ENCODE measurements around the gene TECPR1.

The TECPR1 gene

GRCh38 chr7:98233219-98234070 lies 18.6 kb downstream of the TECPR1 start:
- Histone ChIP-seq H2BK5ac (ENCODE audit: low read length) (no peak overlapping the region), H3K4me3 (ENCODE audit: low read length) (no peak overlapping the region), H3K36me3 (ENCODE audit: control insufficient read depth, insufficient read depth, low read length) (no peaks in the 10 kb centered on the region), H3K4ac (ENCODE audit: low read depth, low read length) (no peak overlapping the region), H3K23ac (ENCODE audit: low read length) (no peak overlapping the region), H2AK5ac (ENCODE audit: low read length) (no peak overlapping the region), H3K9ac (ENCODE audit: low read length) (no peak overlapping the region), H3K4me1 (ENCODE audit: control insufficient read depth, low read depth, low read length) (no peaks in the 10 kb centered on the region), H2BK120ac (ENCODE audit: low read depth, low read length) (no peak overlapping the region), H3K56ac (ENCODE audit: low read length) (no peak overlapping the region), H3K4me2 (ENCODE audit: low read length) (no peak overlapping the region), H3K18ac (ENCODE audit: low read length) (no peak overlapping the region), H3K27me3 (ENCODE audit: insufficient read depth, low read length, poor library complexity) (no peaks in the 10 kb centered on the region), H3K79me2 (ENCODE audit: control insufficient read depth, insufficient read depth, low read length) (no peaks in the 10 kb centered on the region), H3K27ac (ENCODE audit: low read depth, low read length) (no peak overlapping the region), H2BK15ac (replicated peaks; ENCODE audit: low read depth) (no peak overlapping the region), H4K8ac (ENCODE audit: low read depth, low read length) (no peak overlapping the region), H3K79me1 (ENCODE audit: low read length) (no peaks in the 10 kb centered on the region), H4K5ac (ENCODE audit: low read length) (no peak overlapping the region)
- DNase-seq: no peak
- WGBS (ENCODE audit: extremely low coverage, insufficient coverage, low lambda C conversion rate): no CpG with 5 or more reads among the region's 32 CpGs

GRCh38 chr7:98232799-98233198 lies 19.2 kb downstream of the TECPR1 start:
- Histone ChIP-seq H2BK15ac (replicated peaks; ENCODE audit: low read depth) (no peak overlapping the region), H3K4ac (ENCODE audit: low read depth, low read length) (no peak overlapping the region), H3K18ac (ENCODE audit: low read length) (no peak overlapping the region), H2BK120ac (ENCODE audit: low read depth, low read length) (no peak overlapping the region), H2BK5ac (ENCODE audit: low read length) (no peak overlapping the region), H3K23ac (ENCODE audit: low read length) (no peak overlapping the region), H4K5ac (ENCODE audit: low read length) (no peak overlapping the region), H3K4me1 (ENCODE audit: control insufficient read depth, low read depth, low read length) (no peaks in the 10 kb centered on the region), H3K79me2 (ENCODE audit: control insufficient read depth, insufficient read depth, low read length) (no peaks in the 10 kb centered on the region), H2AK5ac (ENCODE audit: low read length) (no peak overlapping the region), H3K9ac (ENCODE audit: low read length) (no peak overlapping the region), H3K4me2 (ENCODE audit: low read length) (no peak overlapping the region), H3K4me3 (ENCODE audit: low read length) (no peak overlapping the region), H3K27ac (ENCODE audit: low read depth, low read length) (no peak overlapping the region), H3K27me3 (ENCODE audit: insufficient read depth, low read length, poor library complexity) (no peaks in the 10 kb centered on the region), H3K56ac (ENCODE audit: low read length) (no peak overlapping the region), H3K79me1 (ENCODE audit: low read length) (no peaks in the 10 kb centered on the region), H3K36me3 (ENCODE audit: control insufficient read depth, insufficient read depth, low read length) (no peaks in the 10 kb centered on the region), H4K8ac (ENCODE audit: low read depth, low read length) (no peak overlapping the region)
- no peak for DNase-seq
- WGBS (ENCODE audit: extremely low coverage, insufficient coverage, low lambda C conversion rate): no CpG with 5 or more reads among the region's 16 CpGs

DNA sequence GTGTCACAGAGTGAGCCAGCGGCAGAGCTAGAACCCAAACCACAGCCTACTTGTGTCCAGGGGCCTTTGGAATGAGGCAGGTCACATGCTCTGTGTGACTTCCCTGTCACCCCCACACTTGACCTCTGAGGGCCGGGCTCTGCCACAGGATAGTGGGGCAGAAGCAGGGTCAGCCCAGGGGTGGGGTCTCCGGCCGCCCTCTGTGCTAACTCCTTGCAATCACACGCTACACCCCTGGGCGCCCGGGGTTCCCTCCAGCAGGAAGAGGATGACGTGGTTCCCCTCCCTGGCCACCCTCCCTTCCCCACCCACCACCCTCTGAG lies 19.8 kb downstream of the TECPR1 start:
- Histone ChIP-seq H3K18ac (ENCODE audit: low read length) (no peak overlapping the region), H4K8ac (ENCODE audit: low read depth, low read length) (no peak overlapping the region), H3K79me2 (ENCODE audit: control insufficient read depth, insufficient read depth, low read length) (no peaks in the 10 kb centered on the region), H4K5ac (ENCODE audit: low read length) (no peak overlapping the region), H3K79me1 (ENCODE audit: low read length) (no peaks in the 10 kb centered on the region), H3K9ac (ENCODE audit: low read length) (no peak overlapping the region), H2BK15ac (replicated peaks; ENCODE audit: low read depth) (no peak overlapping the region), H3K23ac (ENCODE audit: low read length) (no peak overlapping the region), H3K4me3 (ENCODE audit: low read length) (no peak overlapping the region), H2BK5ac (ENCODE audit: low read length) (no peak overlapping the region), H3K56ac (ENCODE audit: low read length) (no peak overlapping the region), H3K4me2 (ENCODE audit: low read length) (no peak overlapping the region), H3K4ac (ENCODE audit: low read depth, low read length) (no peak overlapping the region), H2AK5ac (ENCODE audit: low read length) (no peak overlapping the region), H3K27me3 (ENCODE audit: insufficient read depth, low read length, poor library complexity) (no peaks in the 10 kb centered on the region), H3K4me1 (ENCODE audit: control insufficient read depth, low read depth, low read length) (no peaks in the 10 kb centered on the region), H3K27ac (ENCODE audit: low read depth, low read length) (no peak overlapping the region), H2BK120ac (ENCODE audit: low read depth, low read length) (no peak overlapping the region), H3K36me3 (ENCODE audit: control insufficient read depth, insufficient read depth, low read length) (no peaks in the 10 kb centered on the region)
- no peak for DNase-seq
- no CpG with 5 or more reads among the region's 8 CpGs for WGBS (ENCODE audit: extremely low coverage, insufficient coverage, low lambda C conversion rate)

GRCh38 chr7:98231493-98232262 lies 20.4 kb downstream of the TECPR1 start:
- Histone ChIP-seq H3K36me3 (ENCODE audit: control insufficient read depth, insufficient read depth, low read length) (no peaks in the 10 kb centered on the region), H3K4me1 (ENCODE audit: control insufficient read depth, low read depth, low read length) (no peaks in the 10 kb centered on the region), H3K4me3 (ENCODE audit: low read length) (no peak overlapping the region), H3K4me2 (ENCODE audit: low read length) (no peak overlapping the region), H3K18ac (ENCODE audit: low read length) (no peak overlapping the region), H3K79me1 (ENCODE audit: low read length) (no peaks in the 10 kb centered on the region), H3K9ac (ENCODE audit: low read length) (no peak overlapping the region), H3K56ac (ENCODE audit: low read length) (no peak overlapping the region), H4K5ac (ENCODE audit: low read length) (no peak overlapping the region), H3K79me2 (ENCODE audit: control insufficient read depth, insufficient read depth, low read length) (no peaks in the 10 kb centered on the region), H2BK15ac (replicated peaks; ENCODE audit: low read depth) (no peak overlapping the region), H3K27me3 (ENCODE audit: insufficient read depth, low read length, poor library complexity) (no peaks in the 10 kb centered on the region), H3K4ac (ENCODE audit: low read depth, low read length) (no peak overlapping the region), H4K8ac (ENCODE audit: low read depth, low read length) (no peak overlapping the region), H2BK120ac (ENCODE audit: low read depth, low read length) (no peak overlapping the region), H2AK5ac (ENCODE audit: low read length) (no peak overlapping the region), H3K23ac (ENCODE audit: low read length) (no peak overlapping the region), H2BK5ac (ENCODE audit: low read length) (no peak overlapping the region), H3K27ac (ENCODE audit: low read depth, low read length) (no peak overlapping the region)
- DNase-seq: no peak
- WGBS (ENCODE audit: extremely low coverage, insufficient coverage, low lambda C conversion rate): no CpG with 5 or more reads among the region's 25 CpGs

DNA sequence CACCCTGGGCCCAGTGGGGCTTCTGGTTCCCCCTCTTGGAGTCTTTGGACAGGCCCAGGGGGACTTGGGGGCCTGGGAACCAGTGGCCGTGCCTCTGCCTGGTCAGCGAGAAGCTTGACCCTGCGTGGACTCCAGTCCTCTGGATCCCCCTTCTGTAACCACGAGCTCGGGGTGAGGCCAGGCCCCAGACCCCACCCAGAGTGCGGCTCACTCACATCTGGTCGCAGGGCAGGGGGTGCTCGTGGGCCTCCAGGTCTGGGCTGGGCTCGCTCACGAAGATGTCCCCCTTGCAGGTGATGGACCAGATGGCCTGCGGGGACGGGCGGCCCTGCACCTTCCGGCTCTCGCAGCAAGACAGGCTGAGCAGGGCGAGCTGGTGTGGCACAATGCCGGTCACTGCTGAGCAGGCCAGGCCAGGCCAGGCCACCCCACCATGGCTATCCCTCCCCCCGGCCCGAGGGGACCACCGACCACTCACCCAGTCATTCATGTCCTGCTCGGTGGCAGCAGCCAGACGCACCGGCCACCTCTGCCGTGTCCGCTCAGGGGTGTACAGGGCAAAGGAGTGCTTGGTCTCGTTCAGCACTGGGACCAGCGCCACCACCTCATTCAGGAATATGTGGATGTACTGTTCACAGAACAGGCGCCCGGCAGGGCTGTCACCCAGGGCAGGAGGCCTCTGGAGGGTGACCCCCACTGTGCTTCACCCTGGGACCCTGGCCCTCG lies 21.1 kb downstream of the TECPR1 start:
- H2BK5ac ChIP-seq (ENCODE audit: low read length): no peak overlapping the region
- no peak overlapping the region for H3K4ac ChIP-seq (ENCODE audit: low read depth, low read length)

More for the DNA sequence above, 21.1 kb downstream of the TECPR1 start:
- Histone ChIP-seq H2BK15ac (replicated peaks; ENCODE audit: low read depth) (no peak overlapping the region), H3K27me3 (ENCODE audit: insufficient read depth, low read length, poor library complexity) (no peaks in the 10 kb centered on the region), H4K5ac (ENCODE audit: low read length) (no peak overlapping the region), H3K56ac (ENCODE audit: low read length) (no peak overlapping the region), H3K36me3 (ENCODE audit: control insufficient read depth, insufficient read depth, low read length) (no peaks in the 10 kb centered on the region), H3K79me2 (ENCODE audit: control insufficient read depth, insufficient read depth, low read length) (no peaks in the 10 kb centered on the region), H3K4me2 (ENCODE audit: low read length) (no peak overlapping the region), H3K4me3 (ENCODE audit: low read length) (no peak overlapping the region), H3K4me1 (ENCODE audit: control insufficient read depth, low read depth, low read length) (no peaks in the 10 kb centered on the region), H4K8ac (ENCODE audit: low read depth, low read length) (no peak overlapping the region), H3K27ac (ENCODE audit: low read depth, low read length) (no peak overlapping the region), H3K18ac (ENCODE audit: low read length) (no peak overlapping the region), H2AK5ac (ENCODE audit: low read length) (no peak overlapping the region), H2BK120ac (ENCODE audit: low read depth, low read length) (no peak overlapping the region), H3K23ac (ENCODE audit: low read length) (no peak overlapping the region), H3K79me1 (ENCODE audit: low read length) (no peaks in the 10 kb centered on the region), H3K9ac (ENCODE audit: low read length) (no peak overlapping the region)
- DNase-seq: no peak
- no CpG with 5 or more reads among the region's 30 CpGs for whole genome bisulfite sequencing (ENCODE audit: extremely low coverage, insufficient coverage, low lambda C conversion rate)

All from mesendoderm (in vitro differentiated cells).